ENCODE data around the gene SLC4A8.

The SLC4A8 gene

GRCh38 chr12:51529651-51529970 lies 105.0 kb downstream of the SLC4A8 start:
- Mint-ChIP-seq H3K4me3 (no peak overlapping the region), H3K27ac (ENCODE audit: low read depth) (no peak overlapping the region), H3K9me3 (no peaks in the 10 kb centered on the region), H3K27me3 (peaks cover 15% of the 10 kb centered on the region), H3K4me1 (peaks cover 9% of the 10 kb centered on the region), H3K36me3 (ENCODE audit: insufficient read depth) (no peaks in the 10 kb centered on the region)
- ATAC-seq (replicated peaks; ENCODE audit: extremely low read depth, poor library complexity, severe bottlenecking) (no peak), DNase-seq (ENCODE audit: low spot score in 2 of 2) (no peak)

GRCh38 chr12:51530208-51530607 lies 105.6 kb downstream of the SLC4A8 start:
- Mint-ChIP-seq H3K36me3 (ENCODE audit: insufficient read depth) (no peaks in the 10 kb centered on the region), H3K9me3 (no peaks in the 10 kb centered on the region), H3K27ac (ENCODE audit: low read depth) (no peak overlapping the region), H3K4me1 (peaks cover 9% of the 10 kb centered on the region), H3K27me3 (peaks cover 15% of the 10 kb centered on the region), H3K4me3 (no peak overlapping the region)
- DNase-seq (ENCODE audit: low spot score in 2 of 2) (no peak), ATAC-seq (replicated peaks; ENCODE audit: extremely low read depth, poor library complexity, severe bottlenecking) (no peak)

DNA sequence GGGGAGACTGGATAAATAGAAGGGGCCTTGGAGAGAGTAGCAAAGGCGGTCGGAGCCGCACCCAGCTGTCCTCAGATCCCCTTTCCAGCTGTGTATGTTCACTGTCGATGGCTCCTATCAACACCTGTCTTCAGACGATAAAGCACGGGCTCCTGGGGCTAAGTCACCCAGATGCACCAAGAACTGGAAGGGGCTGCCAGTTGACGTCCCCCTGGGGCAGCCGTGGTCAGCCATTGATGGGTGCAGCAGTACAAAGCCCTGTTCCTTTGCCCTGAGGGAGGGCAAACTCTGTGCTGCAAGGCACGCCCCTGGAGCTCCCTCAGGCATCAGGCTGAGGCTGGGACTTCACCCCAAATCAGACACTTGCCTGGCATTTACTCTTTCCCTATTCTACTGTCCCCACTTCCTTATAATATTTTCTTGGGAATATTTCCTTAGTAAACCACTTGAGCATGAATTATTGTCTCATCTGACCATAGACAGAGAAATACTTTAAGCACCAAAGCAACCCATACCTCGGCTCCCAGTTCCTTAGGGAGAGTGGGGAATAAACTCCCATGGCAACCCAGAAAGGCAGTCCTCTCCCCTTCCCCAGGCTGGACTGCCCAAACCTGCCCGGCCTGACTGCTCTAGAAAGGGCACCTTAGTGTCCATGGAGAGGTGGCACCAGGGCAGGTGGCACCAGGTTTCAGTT lies 106.8 kb downstream of the SLC4A8 start:
- Mint-ChIP-seq H3K27ac (ENCODE audit: low read depth) (no peak overlapping the region), H3K36me3 (ENCODE audit: insufficient read depth) (no peaks in the 10 kb centered on the region), H3K4me1 (peaks cover 9% of the 10 kb centered on the region), H3K4me3 (no peak overlapping the region), H3K9me3 (no peaks in the 10 kb centered on the region), H3K27me3 (peaks cover 24% of the 10 kb centered on the region)
- DNase-seq (ENCODE audit: low spot score in 2 of 2): no peak
- ATAC-seq (replicated peaks; ENCODE audit: extremely low read depth, poor library complexity, severe bottlenecking): no peak

GRCh38 chr12:51531978-51532497 lies 107.4 kb downstream of the SLC4A8 start:
- Mint-ChIP-seq H3K27me3 (peaks cover 26% of the 10 kb centered on the region), H3K4me1 (peaks cover 9% of the 10 kb centered on the region), H3K4me3 (no peak overlapping the region), H3K36me3 (ENCODE audit: insufficient read depth) (no peaks in the 10 kb centered on the region), H3K9me3 (no peaks in the 10 kb centered on the region), H3K27ac (ENCODE audit: low read depth) (no peak overlapping the region)
- ATAC-seq (replicated peaks; ENCODE audit: extremely low read depth, poor library complexity, severe bottlenecking) (peak; percentile 65), DNase-seq (ENCODE audit: low spot score in 2 of 2) (peak; percentile 55 to 57)

DNA sequence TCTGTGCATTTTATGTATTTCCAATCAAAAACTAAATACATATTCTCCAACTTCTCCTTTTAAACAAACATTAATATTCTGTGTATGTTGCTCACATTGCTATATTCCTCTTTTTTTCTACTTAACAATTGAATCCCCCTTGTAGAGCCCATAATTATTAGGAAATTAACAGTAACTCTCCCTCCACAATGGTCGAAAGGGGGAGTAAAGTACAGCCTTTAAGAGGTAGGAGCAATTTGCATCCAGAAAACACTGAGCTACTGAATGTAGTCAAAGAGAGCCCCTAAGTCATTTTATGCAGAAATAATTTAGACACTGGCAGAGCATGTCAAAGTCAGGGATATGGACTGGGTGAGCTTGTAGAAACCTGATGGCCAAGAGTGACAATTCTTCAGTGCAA lies 109.2 kb downstream of the SLC4A8 start:
- Mint-ChIP-seq H3K36me3 (ENCODE audit: insufficient read depth) (no peaks in the 10 kb centered on the region), H3K4me1 (peaks cover 9% of the 10 kb centered on the region), H3K27me3 (peaks cover 41% of the 10 kb centered on the region), H3K4me3 (no peak overlapping the region), H3K27ac (ENCODE audit: low read depth) (no peak overlapping the region), H3K9me3 (no peaks in the 10 kb centered on the region)
- ATAC-seq (replicated peaks; ENCODE audit: extremely low read depth, poor library complexity, severe bottlenecking) (no peak), DNase-seq (ENCODE audit: low spot score in 2 of 2) (no peak)

GRCh38 chr12:51534216-51535074 lies 109.8 kb downstream of the SLC4A8 start:
- no peak overlapping the region for H3K27ac Mint-ChIP-seq (ENCODE audit: low read depth)
- H3K4me3 Mint-ChIP-seq: no peak overlapping the region
- peaks cover 9% of the 10 kb centered on the region for H3K4me1 Mint-ChIP-seq
- no peaks in the 10 kb centered on the region for H3K36me3 Mint-ChIP-seq (ENCODE audit: insufficient read depth)
- DNase-seq (ENCODE audit: low spot score in 2 of 2) (no peak), ATAC-seq (replicated peaks; ENCODE audit: extremely low read depth, poor library complexity, severe bottlenecking) (no peak)
- H3K9me3 Mint-ChIP-seq: no peaks in the 10 kb centered on the region
- H3K27me3 Mint-ChIP-seq: peaks cover 41% of the 10 kb centered on the region

DNA sequence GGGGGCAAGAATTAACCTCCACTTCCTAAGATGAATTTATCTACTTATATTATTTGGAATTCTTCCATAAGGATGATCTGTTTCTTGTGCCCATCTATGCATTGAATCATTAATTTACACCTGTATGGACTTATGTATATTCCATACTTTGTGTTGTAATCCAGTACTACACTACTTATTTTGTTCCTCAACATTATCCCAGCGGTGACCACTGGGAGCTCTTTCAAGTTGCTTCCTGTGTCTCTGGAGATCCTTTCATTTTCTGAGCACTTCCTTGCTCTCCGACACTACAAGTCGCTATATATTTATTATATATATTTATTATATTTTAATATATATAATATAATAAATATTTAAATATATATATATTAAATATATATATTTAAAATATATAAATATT lies 111.5 kb downstream of the SLC4A8 start:
- Mint-ChIP-seq H3K4me3 (no peak overlapping the region), H3K4me1 (peaks cover 9% of the 10 kb centered on the region), H3K9me3 (no peaks in the 10 kb centered on the region), H3K36me3 (ENCODE audit: insufficient read depth) (no peaks in the 10 kb centered on the region), H3K27me3 (peaks cover 41% of the 10 kb centered on the region), H3K27ac (ENCODE audit: low read depth) (no peak overlapping the region)
- ATAC-seq (replicated peaks; ENCODE audit: extremely low read depth, poor library complexity, severe bottlenecking) (no peak), DNase-seq (ENCODE audit: low spot score in 2 of 2) (no peak)

GRCh38 chr12:51538149-51538548 lies 113.5 kb downstream of the SLC4A8 start:
- Mint-ChIP-seq H3K4me1 (no peaks in the 10 kb centered on the region), H3K9me3 (no peaks in the 10 kb centered on the region), H3K27ac (ENCODE audit: low read depth) (no peak overlapping the region), H3K27me3 (peaks cover 26% of the 10 kb centered on the region), H3K4me3 (no peak overlapping the region), H3K36me3 (ENCODE audit: insufficient read depth) (no peaks in the 10 kb centered on the region)
- ATAC-seq (replicated peaks; ENCODE audit: extremely low read depth, poor library complexity, severe bottlenecking) (no peak), DNase-seq (ENCODE audit: low spot score in 2 of 2) (no peak)

GRCh38 chr12:51538599-51538998 lies 114.0 kb downstream of the SLC4A8 start:
- no peak for ATAC-seq (replicated peaks; ENCODE audit: extremely low read depth, poor library complexity, severe bottlenecking)
- no peaks in the 10 kb centered on the region for H3K36me3 Mint-ChIP-seq (ENCODE audit: insufficient read depth)

GRCh38 chr12:51540996-51541395 lies 116.4 kb downstream of the SLC4A8 start:
- H3K27ac Mint-ChIP-seq (ENCODE audit: low read depth): no peak overlapping the region
- ATAC-seq (replicated peaks; ENCODE audit: extremely low read depth, poor library complexity, severe bottlenecking) (no peak), DNase-seq (ENCODE audit: low spot score in 2 of 2) (no peak)
- H3K4me3 Mint-ChIP-seq: no peak overlapping the region
- H3K27me3 Mint-ChIP-seq: peaks cover 45% of the 10 kb centered on the region
- no peaks in the 10 kb centered on the region for H3K4me1 Mint-ChIP-seq
- H3K9me3 Mint-ChIP-seq: no peaks in the 10 kb centered on the region
- no peaks in the 10 kb centered on the region for H3K36me3 Mint-ChIP-seq (ENCODE audit: insufficient read depth)

More at GRCh38 chr12:51538599-51538998, 114.0 kb downstream of the SLC4A8 start:
- DNase-seq (ENCODE audit: low spot score in 2 of 2): no peak
- Mint-ChIP-seq H3K27me3 (peaks cover 29% of the 10 kb centered on the region), H3K27ac (ENCODE audit: low read depth) (no peak overlapping the region), H3K4me1 (no peaks in the 10 kb centered on the region), H3K4me3 (no peak overlapping the region), H3K9me3 (no peaks in the 10 kb centered on the region)

- Mint-ChIP-seq H3K4me3 (no peak overlapping the region), H3K9me3 (no peaks in the 10 kb centered on the region), H3K4me1 (no peaks in the 10 kb centered on the region), H3K27me3 (peaks cover 69% of the 10 kb centered on the region), H3K36me3 (ENCODE audit: insufficient read depth) (no peaks in the 10 kb centered on the region), H3K27ac (ENCODE audit: low read depth) (no peak overlapping the region)
- ATAC-seq (replicated peaks; ENCODE audit: extremely low read depth, poor library complexity, severe bottlenecking): no peak
- no peak for DNase-seq (ENCODE audit: low spot score in 2 of 2)
Measured at GRCh38 chr12:51546097-51546496, 121.5 kb downstream of the SLC4A8 start.

GRCh38 chr12:51547606-51548005 lies 123.0 kb downstream of the SLC4A8 start:
- Mint-ChIP-seq H3K9me3 (no peaks in the 10 kb centered on the region), H3K36me3 (ENCODE audit: insufficient read depth) (no peaks in the 10 kb centered on the region), H3K27ac (ENCODE audit: low read depth) (no peak overlapping the region), H3K27me3 (peaks cover 69% of the 10 kb centered on the region), H3K4me1 (no peaks in the 10 kb centered on the region), H3K4me3 (no peak overlapping the region)
- DNase-seq (ENCODE audit: low spot score in 2 of 2): no peak
- ATAC-seq (replicated peaks; ENCODE audit: extremely low read depth, poor library complexity, severe bottlenecking): no peak

DNA sequence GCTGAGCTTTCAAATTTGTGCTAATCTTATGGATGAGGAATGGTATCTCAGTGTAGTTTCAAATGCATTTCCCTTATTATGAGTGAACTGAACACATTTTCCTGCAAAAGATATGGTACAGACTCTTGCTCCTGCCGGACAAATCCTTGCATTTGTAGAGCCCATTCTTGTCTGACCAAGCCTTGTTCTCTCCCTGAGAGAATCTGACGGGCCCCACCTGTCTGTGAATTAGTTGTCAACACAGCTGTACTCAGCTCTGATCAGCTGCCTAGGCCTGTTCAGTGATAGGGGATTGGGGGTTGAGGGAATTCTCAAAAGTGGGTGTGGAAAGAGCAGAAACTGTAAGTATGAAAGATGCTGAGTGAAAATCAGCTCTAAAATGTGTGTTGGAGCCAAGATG lies 123.6 kb downstream of the SLC4A8 start:
- Mint-ChIP-seq H3K4me3 (no peak overlapping the region), H3K27ac (ENCODE audit: low read depth) (no peak overlapping the region), H3K27me3 (peaks cover 69% of the 10 kb centered on the region), H3K9me3 (no peaks in the 10 kb centered on the region), H3K4me1 (no peaks in the 10 kb centered on the region), H3K36me3 (ENCODE audit: insufficient read depth) (no peaks in the 10 kb centered on the region)
- ATAC-seq (replicated peaks; ENCODE audit: extremely low read depth, poor library complexity, severe bottlenecking) (no peak), DNase-seq (ENCODE audit: low spot score in 2 of 2) (no peak)

Data from central memory CD8-positive, alpha-beta T cell (primary cell).